ENCODE measurements around the gene GPR37L1.

The GPR37L1 gene

GRCh38 chr1:202172015-202172355 lies 49.3 kb downstream of the GPR37L1 start:
- no peak overlapping the region for H2AFZ ChIP-seq (ENCODE audit: low read length)
- no peak for DNase-seq
- no peak overlapping the region for H3K4me3 ChIP-seq (ENCODE audit: low read length)
- no peak overlapping the region for H3K9ac ChIP-seq (ENCODE audit: low read length)
- H3K9me2 ChIP-seq (replicated peaks; ENCODE audit: insufficient read depth, low read length) = no peaks in the 10 kb centered on the region
- no peaks in the 10 kb centered on the region for H4K20me1 ChIP-seq (ENCODE audit: insufficient read depth, low read length)
- H3K4me1 ChIP-seq (ENCODE audit: low read length) = no peaks in the 10 kb centered on the region
- no peaks in the 10 kb centered on the region for H3K79me2 ChIP-seq (ENCODE audit: low read length)
- H3F3A ChIP-seq (ENCODE audit: insufficient read depth, low read length) = no peaks in the 10 kb centered on the region
- H3K9me3 ChIP-seq (replicated peaks; ENCODE audit: insufficient read depth, low read length) = no peaks in the 10 kb centered on the region
- TF ChIP-seq EZH2 (optimal IDR thresholded peaks at IDR 0.05; ENCODE audit: low read depth, low read length) (no peak), EZH2phosphoT487 (IDR thresholded peaks at IDR 0.05; ENCODE audit: low read length) (no peak)
- TF ChIP-seq, protein P1, sequence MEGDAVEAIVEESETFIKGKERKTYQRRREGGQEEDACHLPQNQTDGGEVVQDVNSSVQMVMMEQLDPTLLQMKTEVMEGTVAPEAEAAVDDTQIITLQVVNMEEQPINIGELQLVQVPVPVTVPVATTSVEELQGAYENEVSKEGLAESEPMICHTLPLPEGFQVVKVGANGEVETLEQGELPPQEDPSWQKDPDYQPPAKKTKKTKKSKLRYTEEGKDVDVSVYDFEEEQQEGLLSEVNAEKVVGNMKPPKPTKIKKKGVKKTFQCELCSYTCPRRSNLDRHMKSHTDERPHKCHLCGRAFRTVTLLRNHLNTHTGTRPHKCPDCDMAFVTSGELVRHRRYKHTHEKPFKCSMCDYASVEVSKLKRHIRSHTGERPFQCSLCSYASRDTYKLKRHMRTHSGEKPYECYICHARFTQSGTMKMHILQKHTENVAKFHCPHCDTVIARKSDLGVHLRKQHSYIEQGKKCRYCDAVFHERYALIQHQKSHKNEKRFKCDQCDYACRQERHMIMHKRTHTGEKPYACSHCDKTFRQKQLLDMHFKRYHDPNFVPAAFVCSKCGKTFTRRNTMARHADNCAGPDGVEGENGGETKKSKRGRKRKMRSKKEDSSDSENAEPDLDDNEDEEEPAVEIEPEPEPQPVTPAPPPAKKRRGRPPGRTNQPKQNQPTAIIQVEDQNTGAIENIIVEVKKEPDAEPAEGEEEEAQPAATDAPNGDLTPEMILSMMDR (IDR thresholded peaks at IDR 0.05; ENCODE audit: low read length) = no peak
- H3K36me3 ChIP-seq (replicated peaks; ENCODE audit: insufficient read depth, low read length) = no peaks in the 10 kb centered on the region
- H3K4me2 ChIP-seq (ENCODE audit: low read depth, low read length) = no peak overlapping the region
- H3K27me3 ChIP-seq (replicated peaks; ENCODE audit: insufficient read depth, low read length) = no peaks in the 10 kb centered on the region
- H3K27ac ChIP-seq (ENCODE audit: low read length) = no peak overlapping the region

DNA sequence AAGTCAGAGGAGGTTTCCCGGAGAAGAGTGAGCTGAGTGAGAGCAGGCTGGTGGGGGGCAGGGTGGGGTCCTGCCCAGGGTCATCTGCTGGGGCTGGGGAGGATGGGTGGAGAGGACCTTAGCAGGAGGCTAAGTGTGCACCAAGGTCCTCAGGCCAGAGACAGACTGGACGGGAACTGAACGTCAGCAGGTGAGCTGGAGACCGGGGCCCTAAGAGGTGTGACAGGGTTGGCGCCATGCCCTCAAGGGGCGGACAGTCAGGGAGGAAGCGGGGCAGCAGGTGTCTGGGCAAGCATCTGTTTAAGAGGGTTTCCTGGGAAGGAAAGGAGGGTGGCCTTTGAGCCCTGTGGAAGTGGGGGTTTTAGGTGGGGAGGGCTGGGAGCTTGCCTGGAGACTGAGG lies 51.3 kb downstream of the GPR37L1 start:
- H3K4me3 ChIP-seq (ENCODE audit: low read length) = no peak overlapping the region
- H3K9me3 ChIP-seq (replicated peaks; ENCODE audit: insufficient read depth, low read length) = no peaks in the 10 kb centered on the region
- DNase-seq = no peak
- no peaks in the 10 kb centered on the region for H3K4me1 ChIP-seq (ENCODE audit: low read length)
- no peaks in the 10 kb centered on the region for H3K36me3 ChIP-seq (replicated peaks; ENCODE audit: insufficient read depth, low read length)
- H3K9me2 ChIP-seq (replicated peaks; ENCODE audit: insufficient read depth, low read length) = no peaks in the 10 kb centered on the region
- no peak overlapping the region for H3K4me2 ChIP-seq (ENCODE audit: low read depth, low read length)
- no peak overlapping the region for H3K9ac ChIP-seq (ENCODE audit: low read length)
- H3F3A ChIP-seq (ENCODE audit: insufficient read depth, low read length) = no peaks in the 10 kb centered on the region
- H3K27ac ChIP-seq (ENCODE audit: low read length) = no peak overlapping the region
- H2AFZ ChIP-seq (ENCODE audit: low read length) = no peak overlapping the region
- H4K20me1 ChIP-seq (ENCODE audit: insufficient read depth, low read length) = no peaks in the 10 kb centered on the region
- no peaks in the 10 kb centered on the region for H3K79me2 ChIP-seq (ENCODE audit: low read length)
- H3K27me3 ChIP-seq (replicated peaks; ENCODE audit: insufficient read depth, low read length) = no peaks in the 10 kb centered on the region
- TF ChIP-seq, protein P1 (IDR thresholded peaks at IDR 0.05; ENCODE audit: low read length) = no peak
- TF ChIP-seq EZH2phosphoT487 (IDR thresholded peaks at IDR 0.05; ENCODE audit: low read length) = no peak
- no peak for TF ChIP-seq EZH2 (optimal IDR thresholded peaks at IDR 0.05; ENCODE audit: low read depth, low read length)

DNA sequence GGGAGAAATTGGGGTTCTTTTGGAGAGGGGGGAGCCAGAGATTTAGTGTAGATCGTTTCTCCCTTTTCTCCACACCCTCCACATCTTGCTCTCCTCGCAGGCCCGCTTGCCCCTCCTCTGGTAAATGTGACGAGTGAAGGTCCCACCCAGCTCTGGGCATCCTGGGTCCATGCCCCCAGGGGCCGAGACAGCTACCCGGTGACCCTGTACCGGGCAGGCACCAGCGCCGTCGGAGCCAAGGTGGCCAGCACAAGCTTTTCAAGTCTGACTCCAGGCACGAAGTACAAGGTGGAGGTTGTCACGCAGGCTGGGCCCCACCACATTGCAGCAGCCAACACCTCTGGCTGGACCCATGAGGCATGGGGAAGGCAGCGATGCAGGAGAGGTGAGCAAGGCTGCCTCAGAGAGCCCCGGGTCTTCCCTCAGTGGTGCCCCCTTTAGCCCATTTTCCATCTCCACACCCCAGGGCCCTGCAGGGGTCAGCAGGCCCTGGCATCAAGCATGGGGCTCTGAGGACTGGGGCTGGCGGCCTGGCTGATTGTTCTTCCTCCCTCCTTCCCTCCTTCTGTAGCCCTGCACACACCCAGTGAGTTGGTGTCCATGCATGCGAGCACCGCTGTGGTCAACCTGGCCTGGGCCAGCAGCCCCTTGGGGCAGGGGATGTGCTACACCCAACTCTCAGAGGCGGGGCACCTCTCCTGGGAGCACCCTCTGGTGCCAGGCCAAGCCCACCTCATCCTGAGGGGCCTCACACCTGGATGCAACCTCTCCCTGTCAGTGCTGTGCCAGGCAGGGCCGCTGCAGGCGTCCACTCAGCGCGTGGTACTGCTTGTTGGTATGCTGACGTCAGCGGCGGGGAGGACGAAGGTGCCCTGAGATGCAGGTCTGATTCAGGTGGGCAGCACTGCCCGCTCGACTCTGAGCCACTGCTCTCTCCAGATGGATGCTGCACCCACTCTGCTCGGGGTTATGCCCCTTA lies 54.5 kb downstream of the GPR37L1 start:
- TF ChIP-seq EZH2phosphoT487 (IDR thresholded peaks at IDR 0.05; ENCODE audit: low read length) (no peak), EZH2 (optimal IDR thresholded peaks at IDR 0.05; ENCODE audit: low read depth, low read length) (no peak)
- TF ChIP-seq, protein P1 (IDR thresholded peaks at IDR 0.05; ENCODE audit: low read length) = no peak
- Histone ChIP-seq H3K9ac (ENCODE audit: low read length) (no peak overlapping the region), H3K79me2 (ENCODE audit: low read length) (no peaks in the 10 kb centered on the region), H3K4me3 (ENCODE audit: low read length) (no peak overlapping the region), H3K27me3 (replicated peaks; ENCODE audit: insufficient read depth, low read length) (no peaks in the 10 kb centered on the region), H2AFZ (ENCODE audit: low read length) (no peak overlapping the region), H3K4me1 (ENCODE audit: low read length) (no peaks in the 10 kb centered on the region), H3F3A (ENCODE audit: insufficient read depth, low read length) (no peaks in the 10 kb centered on the region), H4K20me1 (ENCODE audit: insufficient read depth, low read length) (no peaks in the 10 kb centered on the region), H3K27ac (ENCODE audit: low read length) (no peak overlapping the region), H3K4me2 (ENCODE audit: low read depth, low read length) (no peak overlapping the region), H3K36me3 (replicated peaks; ENCODE audit: insufficient read depth, low read length) (no peaks in the 10 kb centered on the region), H3K9me2 (replicated peaks; ENCODE audit: insufficient read depth, low read length) (no peaks in the 10 kb centered on the region), H3K9me3 (replicated peaks; ENCODE audit: insufficient read depth, low read length) (no peaks in the 10 kb centered on the region)
- DNase-seq = no peak
